CD4-positive, alpha-beta T cell treated with Interleukin-2 at 100 ng/mL for 4 hours (primary cell): ENCODE measurements around the gene CYBRD1.
"Not testable (repeated sequence)": the region's sequence is repeated elsewhere in the genome, so short reads cannot be mapped to it uniquely, and the experiment has no call there.

Experiments used
- DNase-seq: peaks from one replicate; pipeline ENCODE4 v3.0.0-alpha.2; 2020; ENCODE audit warnings: low spot score

CYBRD1 gene

GRCh38 chr2:171515672-171516298 lies 6.5 kb upstream of the CYBRD1 start:
- DNase-seq: no peak

GRCh38 chr2:171516793-171517192 lies 5.5 kb upstream of the CYBRD1 start:
- no peak for DNase-seq

GRCh38 chr2:171520471-171520870 lies 1.8 kb upstream of the CYBRD1 start:
- DNase-seq: no peak

GRCh38 chr2:171521361-171522051 lies 768 bp upstream of the CYBRD1 start:
- no peak for DNase-seq

- DNase-seq: no peak
Observed at GRCh38 chr2:171522788-171523087, 464 bp downstream of the CYBRD1 start.

DNA sequence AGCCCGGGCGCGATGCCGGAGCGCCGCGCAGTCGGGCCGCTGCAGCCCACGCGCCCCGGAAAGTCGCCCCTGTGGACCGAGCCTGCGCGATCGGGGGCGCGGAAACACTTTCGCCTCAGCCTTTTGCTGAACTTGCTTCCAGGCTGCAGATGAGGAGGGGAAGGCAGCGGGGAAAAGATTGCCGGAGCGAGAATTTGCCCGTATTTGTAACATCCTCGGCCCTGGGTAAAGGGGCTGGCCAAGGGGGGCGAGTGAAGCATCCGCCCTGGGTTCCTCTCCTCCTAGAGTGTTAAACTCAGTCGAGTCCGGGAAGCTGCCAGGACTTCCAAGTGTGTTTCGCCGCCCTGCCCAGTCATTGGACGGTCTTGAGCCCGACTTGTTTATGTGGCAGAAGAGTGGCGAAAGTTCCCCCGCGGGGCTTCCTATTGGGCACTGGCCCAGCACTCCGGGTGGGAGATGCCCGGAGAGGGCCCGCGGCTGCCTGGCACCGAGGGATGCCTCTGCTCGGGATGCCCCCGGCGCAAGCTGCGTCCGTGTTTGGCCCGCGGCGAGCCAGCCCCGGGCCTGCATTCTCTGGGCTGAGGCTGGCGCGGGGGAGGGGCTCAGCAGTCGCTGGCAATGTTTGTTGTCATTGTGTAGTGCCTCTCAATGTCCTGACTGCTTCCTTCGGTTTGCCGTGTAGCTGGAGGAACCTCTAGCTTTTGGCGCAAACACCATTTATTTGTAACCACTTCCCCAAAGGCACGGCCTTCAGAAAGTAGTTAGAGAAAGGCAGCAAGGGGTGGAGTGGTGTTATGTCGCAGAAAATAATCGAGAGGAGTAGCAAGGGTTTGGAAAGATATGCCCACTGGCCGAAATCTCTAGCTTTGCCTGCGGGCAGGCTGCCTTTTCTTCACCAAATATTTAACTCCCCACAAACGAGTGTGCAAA lies 1.1 kb downstream of the CYBRD1 start:
- DNase-seq: peak; percentile 2

DNA sequence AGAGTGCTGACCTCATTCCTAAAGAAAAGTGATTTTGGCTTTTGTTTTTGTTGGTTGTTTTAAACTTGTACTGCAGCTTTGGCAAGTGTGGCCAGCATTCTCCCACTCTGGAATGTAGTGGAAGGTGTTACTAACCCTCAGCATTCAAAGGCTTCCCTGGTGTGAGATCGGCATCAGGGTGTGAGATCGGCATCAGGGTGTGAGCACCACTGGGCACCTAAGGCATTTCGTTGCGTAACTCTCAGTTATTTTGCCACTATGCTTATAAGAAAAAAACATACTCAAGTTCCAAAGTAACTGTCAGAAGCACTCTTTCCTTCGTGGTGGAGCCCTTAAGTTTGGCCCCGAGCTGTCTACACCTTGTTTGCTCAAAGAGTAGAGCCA lies 1.7 kb downstream of the CYBRD1 start:
- DNase-seq: no peak

DNA sequence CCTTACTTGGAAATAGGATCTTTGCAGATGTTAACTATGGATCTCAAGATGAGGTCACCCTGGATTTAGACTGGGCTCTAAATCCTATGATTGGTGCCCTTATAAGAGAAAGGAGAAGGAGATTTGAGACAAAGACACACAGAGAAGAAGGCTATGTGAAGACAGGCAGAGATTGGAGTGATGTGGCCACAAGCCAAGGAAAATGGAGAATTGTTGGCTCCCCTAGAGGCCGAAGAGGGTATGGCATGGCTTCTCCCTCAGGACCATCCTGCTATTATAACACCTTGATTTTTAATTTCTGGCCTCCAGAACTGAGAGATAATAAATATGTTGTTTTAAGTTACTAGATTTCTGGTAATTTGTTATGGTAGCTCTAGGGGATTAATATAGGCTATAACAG lies 7.6 kb downstream of the CYBRD1 start:
- no peak for DNase-seq

- DNase-seq: no peak
Observed at GRCh38 chr2:171530378-171530777, 8.1 kb downstream of the CYBRD1 start.

DNA sequence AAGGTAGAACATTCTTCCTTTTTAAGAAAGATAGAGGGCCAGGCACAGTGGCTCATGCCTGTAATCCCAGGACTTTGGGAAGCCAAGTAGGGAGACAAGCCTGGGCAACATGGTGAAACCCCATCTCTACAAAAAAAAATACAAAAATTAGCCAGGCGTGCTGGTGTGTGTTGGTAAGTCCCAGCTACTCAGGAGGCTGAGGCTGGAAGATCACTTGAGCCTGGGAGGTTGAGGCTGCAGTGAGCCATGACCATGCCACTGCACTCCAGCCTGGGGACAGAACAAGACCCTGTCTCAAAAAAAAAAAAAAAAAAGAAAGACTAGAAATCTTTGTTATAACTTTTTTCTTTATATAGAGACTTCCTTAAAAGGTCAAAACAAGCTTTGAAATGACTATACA lies 8.6 kb downstream of the CYBRD1 start:
- DNase-seq: not testable (repeated sequence)

- no peak for DNase-seq
Observed at GRCh38 chr2:171531291-171531690, 9.0 kb downstream of the CYBRD1 start.

DNA sequence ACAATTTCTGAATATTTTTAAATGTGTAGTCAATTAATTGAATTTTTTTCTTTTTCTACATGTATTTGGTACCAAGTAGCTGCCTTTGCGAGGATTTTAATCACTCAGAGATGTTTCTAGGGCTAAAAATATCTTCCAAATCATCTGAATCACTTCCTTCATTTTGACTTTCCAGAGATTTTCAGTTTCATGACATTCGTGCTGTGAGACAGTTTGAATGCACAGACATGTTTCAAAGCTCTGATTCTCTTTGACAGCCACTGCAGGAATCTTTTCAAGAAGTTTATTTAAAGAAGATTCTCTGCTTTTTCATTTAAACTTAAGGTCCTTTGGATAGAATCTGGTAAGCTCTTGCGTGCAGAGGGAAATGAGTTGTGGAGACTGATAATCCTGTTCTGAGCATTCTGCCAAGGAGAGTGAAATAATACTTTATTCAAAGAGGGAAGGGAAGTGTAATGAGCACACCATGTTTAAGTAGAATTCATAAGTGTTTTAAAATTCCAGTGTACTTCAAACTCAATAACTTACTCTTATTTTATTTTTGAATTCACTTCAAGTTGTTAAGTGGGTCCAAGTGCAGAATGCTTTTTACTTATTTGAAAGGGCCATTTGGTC lies 9.7 kb downstream of the CYBRD1 start:
- no peak for DNase-seq

GRCh38 chr2:171533331-171533730 lies 11.1 kb downstream of the CYBRD1 start:
- DNase-seq: no peak

GRCh38 chr2:171535528-171535927 lies 13.3 kb downstream of the CYBRD1 start:
- not testable (repeated sequence) for DNase-seq

- no peak for DNase-seq
Observed at GRCh38 chr2:171540437-171540836, 18.2 kb downstream of the CYBRD1 start.

- no peak for DNase-seq
Observed at GRCh38 chr2:171541202-171541887, 19.1 kb downstream of the CYBRD1 start.

DNA sequence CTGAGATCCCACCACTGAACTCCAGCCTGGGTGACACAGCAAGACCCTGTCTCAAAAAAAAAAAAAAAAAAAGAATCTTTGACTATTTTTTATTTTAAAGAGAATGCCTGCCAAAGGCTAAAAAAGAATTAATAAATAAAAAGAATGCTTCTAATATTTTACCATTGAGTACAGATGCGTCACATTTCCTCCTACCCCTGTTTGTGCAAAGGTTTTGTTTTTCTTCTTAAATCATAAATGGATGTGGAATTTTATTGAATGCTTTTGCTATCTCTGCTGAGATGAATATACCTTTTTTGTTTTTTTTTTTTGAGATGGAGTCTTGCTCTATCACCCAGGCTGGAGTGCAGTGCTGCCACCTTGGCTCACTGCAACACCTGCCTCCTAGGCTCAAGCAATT lies 22.8 kb downstream of the CYBRD1 start:
- DNase-seq: no peak

DNA sequence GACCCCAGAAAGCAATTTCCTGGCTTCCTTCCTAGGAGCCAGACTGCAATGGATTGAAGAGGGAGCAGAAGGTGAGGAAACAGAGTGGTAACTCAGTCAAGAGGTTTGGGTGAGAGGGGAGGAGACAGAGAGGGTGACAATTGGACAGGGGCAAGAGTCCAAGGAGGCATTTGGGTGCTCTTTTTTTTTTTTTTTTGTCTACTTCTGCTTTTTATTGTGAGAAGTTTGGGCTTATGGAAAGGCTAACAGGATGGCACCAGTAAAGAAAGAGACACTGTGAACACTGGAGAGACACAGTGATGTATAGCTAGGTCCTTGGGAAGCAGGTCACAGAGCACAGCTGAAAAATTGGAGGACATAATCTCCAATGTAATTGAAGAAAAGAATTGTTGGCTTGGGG lies 25.0 kb downstream of the CYBRD1 start:
- DNase-seq: no peak

DNA sequence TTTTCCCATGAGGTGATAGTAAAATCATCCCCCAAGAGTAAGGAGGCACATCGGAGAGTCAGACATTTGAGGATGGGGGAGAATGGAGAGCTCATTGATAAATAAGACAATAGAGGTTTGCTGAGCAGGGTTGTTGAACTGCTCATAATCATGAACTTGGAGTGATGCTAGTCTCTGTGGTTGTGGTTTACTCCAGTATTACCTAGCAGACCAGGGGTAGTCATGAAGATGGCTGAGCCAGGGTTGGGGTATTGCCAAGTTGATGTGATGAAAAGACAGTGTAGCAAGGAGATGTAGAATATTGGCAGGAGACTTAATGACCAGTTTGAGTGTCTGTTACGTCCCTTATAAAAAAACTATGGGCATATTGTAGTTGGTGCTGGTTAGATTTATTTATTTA lies 25.4 kb downstream of the CYBRD1 start:
- DNase-seq: no peak

DNA sequence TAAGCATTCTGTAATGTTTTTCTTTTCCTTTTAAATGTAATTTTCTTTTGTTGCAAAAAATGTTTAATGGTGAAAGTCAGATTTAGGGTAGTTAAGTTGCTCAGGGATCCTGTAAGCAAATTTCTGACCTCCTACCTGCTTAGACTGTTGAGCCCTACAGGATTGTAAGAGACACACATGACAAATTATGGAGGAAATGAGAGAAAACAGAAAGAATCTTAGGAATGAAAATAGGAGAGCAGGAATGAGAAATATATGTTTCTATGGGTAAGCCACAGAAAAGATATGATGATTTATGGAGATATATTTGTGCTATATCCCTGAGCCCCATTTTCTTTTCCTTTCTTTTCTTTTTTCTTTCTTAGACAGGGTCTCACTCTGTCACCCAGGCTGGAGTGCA lies 28.3 kb downstream of the CYBRD1 start:
- no peak for DNase-seq

GRCh38 chr2:171551836-171552235 lies 29.6 kb downstream of the CYBRD1 start:
- DNase-seq: no peak

- DNase-seq: no peak
Observed at GRCh38 chr2:171553236-171553635, 31.0 kb downstream of the CYBRD1 start.
